HG03060 (cell line): ENCODE data around the gene ADAMTS2.

ENCODE experiments used
- ATAC-seq: cut with Tn5 transposase; IDR thresholded peaks from one replicate; pipeline ENCODE4 v1.9.1; 2021; ENCODE audit warnings: low read depth, moderate number of reproducible peaks; ENCODE audit not compliant: unreplicated experiment

ADAMTS2 gene

GRCh38 chr5:179258922-179259730 is 86.1 kb downstream of the ADAMTS2 start:
- no peak for ATAC-seq

GRCh38 chr5:179258001-179258921 is 87.0 kb downstream of the ADAMTS2 start:
- no peak for ATAC-seq

GRCh38 chr5:179257176-179257682 is 88.0 kb downstream of the ADAMTS2 start:
- no peak for ATAC-seq

- no peak for ATAC-seq
These were observed 88.7 kb downstream of the ADAMTS2 start for GRCh38 chr5:179256328-179257175.

- ATAC-seq, result no peak
These were observed 89.5 kb downstream of the ADAMTS2 start for GRCh38 chr5:179255527-179256327.

GRCh38 chr5:179254638-179255271 is 90.5 kb downstream of the ADAMTS2 start:
- no peak for ATAC-seq

GRCh38 chr5:179253730-179254129 is 91.5 kb downstream of the ADAMTS2 start:
- no peak for ATAC-seq

GRCh38 chr5:179251276-179251969 is 93.8 kb downstream of the ADAMTS2 start:
- ATAC-seq, result no peak

- no peak for ATAC-seq
These were observed 94.6 kb downstream of the ADAMTS2 start for GRCh38 chr5:179250561-179251225.

GRCh38 chr5:179246227-179246626 is 99.0 kb downstream of the ADAMTS2 start:
- ATAC-seq, result no peak

GRCh38 chr5:179245031-179245430 is 100.2 kb downstream of the ADAMTS2 start:
- no peak for ATAC-seq

GRCh38 chr5:179244044-179244443 is 101.2 kb downstream of the ADAMTS2 start:
- no peak for ATAC-seq

- ATAC-seq, result no peak
These were observed 101.9 kb downstream of the ADAMTS2 start for GRCh38 chr5:179243333-179243732.

- no peak for ATAC-seq
These were observed 102.6 kb downstream of the ADAMTS2 start for GRCh38 chr5:179242676-179243075.

GRCh38 chr5:179241764-179242370 is 103.4 kb downstream of the ADAMTS2 start:
- no peak for ATAC-seq

GRCh38 chr5:179241175-179241574 is 104.1 kb downstream of the ADAMTS2 start:
- no peak for ATAC-seq

- no peak for ATAC-seq
These were observed 104.7 kb downstream of the ADAMTS2 start for GRCh38 chr5:179240561-179240960.
